PFSK-1 (cell line): ENCODE data around the gene EPAS1.

Experiments
- FOXP2 ChIP-seq: optimal IDR thresholded peaks from 2 replicates; pipeline ENCODE3; 2011; ENCODE audit warnings: borderline replicate concordance, control low read depth, inconsistent platforms; ENCODE audit not compliant: insufficient read depth; ENCODE audit errors: extremely low read length, extremely low read depth
- POLR2AphosphoS5 ChIP-seq: IDR thresholded peaks from 2 replicates; pipeline ENCODE4 v1.6.1; 2012; ENCODE audit warnings: low read depth, mild to moderate bottlenecking, control low read depth, low read length, moderate library complexity
- SIN3A ChIP-seq: IDR thresholded peaks from 2 replicates; pipeline ENCODE4 v1.6.1; 2012; ENCODE audit warnings: mild to moderate bottlenecking, low read length, moderate library complexity, borderline replicate concordance; ENCODE audit not compliant: insufficient read depth
- TAF1 ChIP-seq: IDR thresholded peaks from 2 replicates; pipeline ENCODE4 v1.6.1; 2012; ENCODE audit warnings: low read length, control low read depth, borderline replicate concordance; ENCODE audit not compliant: insufficient read depth
- TF ChIP-seq, protein P1 (sequence below), 2 experiments: IDR thresholded peaks; 2 replicates each; pipeline versions ENCODE4 v1.6.1 to v1.8.0; 2011 to 2012; ENCODE audit warnings: low read depth in 2 of 2, low read length in 2 of 2, control low read depth in 1 of 2, inconsistent platforms in 1 of 2, mild to moderate bottlenecking in 1 of 2, moderate library complexity in 1 of 2; ENCODE audit not compliant: insufficient read depth in 1 of 2

EPAS1 gene

DNA sequence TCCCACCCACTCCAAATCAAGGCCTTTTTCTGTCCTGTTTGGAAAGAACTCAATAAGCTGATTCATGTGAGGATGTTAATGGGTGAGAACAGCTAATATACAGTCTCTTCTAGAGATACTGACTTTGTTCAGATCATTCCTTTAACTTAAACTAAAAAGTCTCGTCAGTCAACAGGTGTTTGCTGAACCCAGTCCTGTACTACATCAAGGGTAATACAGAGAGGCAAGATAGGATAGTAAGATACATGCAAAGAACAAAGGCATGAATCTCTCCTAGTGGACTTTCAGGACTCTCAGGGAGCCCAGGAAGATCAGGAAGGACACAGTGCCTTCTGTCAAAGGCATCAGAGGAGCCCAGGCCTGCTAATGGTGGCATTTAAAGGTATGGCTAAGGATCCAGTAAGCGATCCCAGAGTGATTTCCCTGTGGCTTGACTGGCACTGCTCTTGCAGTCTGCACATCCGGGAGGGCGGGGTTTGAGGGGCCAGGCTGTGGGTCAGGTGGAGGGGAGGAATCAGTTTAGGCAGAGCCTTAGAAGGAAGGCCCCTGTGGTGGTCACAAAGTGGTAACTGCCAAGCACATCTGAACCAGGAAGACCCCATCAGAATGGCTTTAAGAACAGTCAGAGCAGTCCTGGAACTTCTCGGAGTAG, 54.0 kb downstream of the EPAS1 start:
- no peak for TF ChIP-seq FOXP2
- TF ChIP-seq POLR2AphosphoS5, result no peak
- no peak for TF ChIP-seq TAF1
- TF ChIP-seq, protein P1, sequence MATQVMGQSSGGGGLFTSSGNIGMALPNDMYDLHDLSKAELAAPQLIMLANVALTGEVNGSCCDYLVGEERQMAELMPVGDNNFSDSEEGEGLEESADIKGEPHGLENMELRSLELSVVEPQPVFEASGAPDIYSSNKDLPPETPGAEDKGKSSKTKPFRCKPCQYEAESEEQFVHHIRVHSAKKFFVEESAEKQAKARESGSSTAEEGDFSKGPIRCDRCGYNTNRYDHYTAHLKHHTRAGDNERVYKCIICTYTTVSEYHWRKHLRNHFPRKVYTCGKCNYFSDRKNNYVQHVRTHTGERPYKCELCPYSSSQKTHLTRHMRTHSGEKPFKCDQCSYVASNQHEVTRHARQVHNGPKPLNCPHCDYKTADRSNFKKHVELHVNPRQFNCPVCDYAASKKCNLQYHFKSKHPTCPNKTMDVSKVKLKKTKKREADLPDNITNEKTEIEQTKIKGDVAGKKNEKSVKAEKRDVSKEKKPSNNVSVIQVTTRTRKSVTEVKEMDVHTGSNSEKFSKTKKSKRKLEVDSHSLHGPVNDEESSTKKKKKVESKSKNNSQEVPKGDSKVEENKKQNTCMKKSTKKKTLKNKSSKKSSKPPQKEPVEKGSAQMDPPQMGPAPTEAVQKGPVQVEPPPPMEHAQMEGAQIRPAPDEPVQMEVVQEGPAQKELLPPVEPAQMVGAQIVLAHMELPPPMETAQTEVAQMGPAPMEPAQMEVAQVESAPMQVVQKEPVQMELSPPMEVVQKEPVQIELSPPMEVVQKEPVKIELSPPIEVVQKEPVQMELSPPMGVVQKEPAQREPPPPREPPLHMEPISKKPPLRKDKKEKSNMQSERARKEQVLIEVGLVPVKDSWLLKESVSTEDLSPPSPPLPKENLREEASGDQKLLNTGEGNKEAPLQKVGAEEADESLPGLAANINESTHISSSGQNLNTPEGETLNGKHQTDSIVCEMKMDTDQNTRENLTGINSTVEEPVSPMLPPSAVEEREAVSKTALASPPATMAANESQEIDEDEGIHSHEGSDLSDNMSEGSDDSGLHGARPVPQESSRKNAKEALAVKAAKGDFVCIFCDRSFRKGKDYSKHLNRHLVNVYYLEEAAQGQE (IDR thresholded peaks at IDR 0.05; ENCODE audit: insufficient read depth in 1 of 2, low read depth in 2 of 2, low read length in 2 of 2), result no peak
- no peak for TF ChIP-seq SIN3A

DNA sequence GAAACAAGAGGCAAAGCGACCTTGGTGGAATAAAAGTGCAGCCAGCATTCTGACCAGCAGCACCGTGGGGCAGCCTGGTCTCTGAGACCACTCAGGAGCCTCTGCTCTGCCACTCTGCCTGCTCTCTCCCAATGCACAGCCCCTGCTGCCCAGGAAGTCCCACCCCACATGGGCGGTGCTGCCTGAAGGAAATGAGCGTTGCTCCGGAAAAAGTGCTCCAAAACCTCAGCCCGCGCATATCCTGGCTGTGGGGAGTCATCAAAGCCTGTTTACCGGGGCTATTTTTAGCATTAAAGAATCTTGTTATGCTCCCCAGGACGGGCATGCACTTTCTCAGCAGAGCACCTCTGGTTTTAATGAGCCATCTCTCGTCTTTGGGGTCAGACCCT, 54.5 kb downstream of the EPAS1 start:
- TF ChIP-seq FOXP2 (no peak), TAF1 (no peak), SIN3A (no peak), POLR2AphosphoS5 (no peak)
- TF ChIP-seq, protein P1 (IDR thresholded peaks at IDR 0.05; ENCODE audit: insufficient read depth in 1 of 2, low read depth in 2 of 2, low read length in 2 of 2), result no peak

DNA sequence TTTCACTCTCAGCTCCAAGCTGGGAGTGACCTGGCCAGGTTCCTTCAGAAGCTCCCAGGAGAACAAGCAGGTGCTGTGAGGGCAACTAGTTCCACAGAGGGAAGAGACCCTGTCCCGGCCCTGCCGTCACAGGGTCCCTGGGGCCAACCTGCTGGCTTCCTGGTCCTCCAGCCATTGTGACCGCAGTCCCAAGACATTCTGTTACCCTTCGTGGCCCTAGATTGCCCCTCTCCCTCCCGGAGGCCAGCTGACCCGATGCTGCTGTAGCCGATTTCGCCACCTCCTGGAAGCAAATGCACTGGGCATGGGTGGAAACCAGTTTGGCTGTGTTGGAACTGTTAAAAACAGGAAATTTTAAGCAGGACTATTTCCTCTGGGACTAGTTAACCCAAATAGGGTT, 55.4 kb downstream of the EPAS1 start:
- TF ChIP-seq FOXP2 (no peak), TAF1 (no peak), SIN3A (no peak), POLR2AphosphoS5 (no peak)
- TF ChIP-seq, protein P1 (IDR thresholded peaks at IDR 0.05; ENCODE audit: insufficient read depth in 1 of 2, low read depth in 2 of 2, low read length in 2 of 2), result no peak

DNA sequence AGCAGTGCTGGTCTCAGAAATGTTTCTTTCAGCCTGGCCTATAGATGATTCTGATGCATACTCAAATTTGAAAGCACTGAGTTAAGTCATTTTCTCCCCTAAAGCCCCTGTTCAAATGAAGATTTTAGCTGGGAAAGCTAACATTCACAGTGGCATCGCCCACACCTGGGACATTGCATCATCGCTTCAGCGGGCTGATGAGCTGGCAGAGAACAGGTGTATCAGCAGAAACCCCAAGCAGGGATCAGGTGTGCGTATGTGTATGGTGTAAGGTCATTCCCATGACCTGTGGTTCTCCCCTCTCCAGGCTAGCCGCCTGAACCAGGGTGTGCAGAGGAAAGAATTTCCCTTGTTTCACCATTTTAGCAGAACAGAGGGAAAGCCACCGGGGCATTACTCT, 56.3 kb downstream of the EPAS1 start:
- TF ChIP-seq SIN3A (no peak), POLR2AphosphoS5 (no peak), TAF1 (no peak), FOXP2 (no peak)
- TF ChIP-seq, protein P1 (IDR thresholded peaks at IDR 0.05; ENCODE audit: insufficient read depth in 1 of 2, low read depth in 2 of 2, low read length in 2 of 2), result no peak

DNA sequence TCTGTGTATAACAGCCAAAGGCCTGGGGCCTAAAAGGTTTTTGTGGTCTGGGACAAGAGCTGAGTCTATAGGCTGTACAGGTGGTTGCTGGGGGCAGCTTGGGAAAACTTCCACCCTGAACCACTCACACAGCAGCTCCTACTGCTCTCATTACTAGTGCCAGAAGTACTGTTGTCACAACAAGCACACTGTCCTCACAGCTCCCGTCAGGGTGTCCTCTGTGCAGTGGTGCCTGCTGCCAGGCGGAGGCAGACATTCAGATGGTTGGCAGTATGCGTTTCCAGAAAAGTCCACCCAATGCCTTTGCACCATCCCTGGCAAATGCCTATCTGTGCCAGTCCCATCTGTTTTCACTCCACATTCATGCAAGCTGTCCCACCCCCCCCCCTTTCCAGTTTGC, 58.5 kb downstream of the EPAS1 start:
- TF ChIP-seq POLR2AphosphoS5, result no peak
